ENCODE data around the gene CYP1A2. TPM values are rescaled to one million over a fixed set of nuclear protein-coding genes. Genes with fewer than 3 reads are reported as not detected.

CYP1A2 gene
- total RNA-seq, 1 donor from 2014 or later, result not detected

GRCh38 chr15:74802862-74803447, 54.3 kb downstream of the CYP1A2 start:
- Mint-ChIP-seq H3K4me3 (no peak overlapping the region), H3K9me3 (no peaks in the 10 kb centered on the region), H3K27ac (ENCODE audit: unreplicated experiment) (no peak overlapping the region), H3K27me3 (ENCODE audit: low read depth) (no peaks in the 10 kb centered on the region), H3K36me3 (ENCODE audit: low read depth) (peaks cover 5% of the 10 kb centered on the region), H3K4me1 (peaks cover 3% of the 10 kb centered on the region)
- DNase-seq (ENCODE audit: low read depth, low spot score), result no peak
- no peak for TF ChIP-seq CTCF (conservative IDR thresholded peaks at IDR 0.05)

GRCh38 chr15:74804935-74805334, 56.3 kb downstream of the CYP1A2 start:
- no peak for TF ChIP-seq CTCF (conservative IDR thresholded peaks at IDR 0.05)
- H3K27ac Mint-ChIP-seq (ENCODE audit: unreplicated experiment), result no peak overlapping the region
- H3K4me1 Mint-ChIP-seq, result peaks cover 3% of the 10 kb centered on the region
- H3K36me3 Mint-ChIP-seq (ENCODE audit: low read depth), result peaks cover 5% of the 10 kb centered on the region
- H3K27me3 Mint-ChIP-seq (ENCODE audit: low read depth), result peaks cover 3% of the 10 kb centered on the region
- H3K9me3 Mint-ChIP-seq, result no peaks in the 10 kb centered on the region
- no peak for DNase-seq (ENCODE audit: low read depth, low spot score)
- no peak overlapping the region for H3K4me3 Mint-ChIP-seq

Small RNAs within 50 kb of the gene (microRNA-seq; reads per million reads assigned to microRNA genes)
- not detected for gene MIR4513

Other genes with a start within 250 kb of the CYP1A2 start
- gene ARID3B, start 207.6 kb upstream of the CYP1A2 start, total RNA-seq, result 65.3 and 66.5 TPM in 2 replicates
- 79.2 and 88.7 TPM in 2 replicates for gene CLK3, start 133.0 kb upstream of the CYP1A2 start, total RNA-seq
- 69.8 and 75.0 TPM in 2 replicates for gene EDC3, start 52.8 kb upstream of the CYP1A2 start, total RNA-seq
- gene CYP1A1, start 23.3 kb upstream of the CYP1A2 start, total RNA-seq, result 1.7 and 2.3 TPM in 2 replicates
- gene CSK, start 33.2 kb downstream of the CYP1A2 start, total RNA-seq, result 107 and 109 TPM in 2 replicates
- gene LMAN1L, start 64.0 kb downstream of the CYP1A2 start, total RNA-seq, result not detected in 2 replicates
- gene CPLX3, start 77.8 kb downstream of the CYP1A2 start, total RNA-seq, result not detected in 2 replicates
- 48.4 TPM in 2 replicates for gene ULK3, start 94.3 kb downstream of the CYP1A2 start, total RNA-seq
- gene SCAMP2, start 124.5 kb downstream of the CYP1A2 start, total RNA-seq, result 40.4 and 42.0 TPM in 2 replicates
- gene MPI, start 141.2 kb downstream of the CYP1A2 start, total RNA-seq, result 42.6 and 43.8 TPM in 2 replicates
- gene FAM219B, start 158.0 kb downstream of the CYP1A2 start, total RNA-seq, result 128 and 138 TPM in 2 replicates
- 239 and 246 TPM in 2 replicates for gene COX5A, start 189.2 kb downstream of the CYP1A2 start, total RNA-seq
- 6.2 and 6.3 TPM in 2 replicates for gene RPP25, start 207.9 kb downstream of the CYP1A2 start, total RNA-seq
- 38.8 and 39.4 TPM in 2 replicates for gene SCAMP5, start 246.7 kb downstream of the CYP1A2 start, total RNA-seq